GM12878 (cell line): ENCODE measurements around the gene TMEM135. TPM values are rescaled to one million over a fixed set of nuclear protein-coding genes. Genes with fewer than 3 reads are reported as not detected.
A peak's percentile ranks its signal among the peaks of the same experiment; 100 is the strongest.

Source experiments
- ATAC-seq: fragments of 200-7000 bp; cut with Tn5 transposase; 3 replicates; pipeline ENCODE4 v1.9.1; 2020; ENCODE audit warnings: mild to moderate bottlenecking, moderate library complexity
- BruUV-seq: library from RNA; stranded (reverse); fragments of 400-500 nt; replicated peaks from 2 replicates; lab custom pipeline; 2021; lab: Mats Ljungman, UMichigan
- CTCF ChIA-PET: fragments of 300-600 bp; sonication (Branson Sonifier 250); formaldehyde crosslinking; extraction: SDS; loops from one replicate; lab custom pipeline; 2021; ENCODE audit warnings: inconsistent platforms; lab: Yijun Ruan, JAX
- POLR2A ChIA-PET: fragments of 350-600 bp; formaldehyde crosslinking; extraction: SDS; loops from one replicate; lab custom pipeline; 2021; ENCODE audit warnings: inconsistent platforms; lab: Charles Lee
- RAD21 ChIA-PET: fragments of 300-600 bp; sonication (Branson Sonifier 250); formaldehyde crosslinking; loops from one replicate; lab custom pipeline; 2023; ENCODE audit warnings: antibody characterized with exemption; ENCODE audit not compliant: unreplicated experiment; lab: Charles Lee
- SMC1A ChIA-PET: fragments of 300-600 bp; sonication (Branson Sonifier 250); formaldehyde crosslinking; loops from one replicate; lab custom pipeline; 2023; ENCODE audit not compliant: unreplicated experiment, uncharacterized antibody; lab: Charles Lee
- DNase-seq: peaks from one replicate; pipeline ENCODE4 v3.0.0-alpha.2; 2011; ENCODE audit warnings: low read depth, low spot score
- FAIRE-seq: peaks from 3 replicates; lab custom pipeline; 2011; peaks lifted over from hg19 to GRCh38; lab: Jason Lieb, UNC
- H2AFZ ChIP-seq: 2 replicates; pipeline ENCODE4 v1.6.0; 2011; ENCODE audit warnings: low read depth, low read length, control low read depth; ENCODE audit not compliant: control insufficient read depth
- H3K27ac ChIP-seq: 2 replicates; pipeline ENCODE4 v1.5.1; 2011; ENCODE audit warnings: control low read depth; ENCODE audit not compliant: control insufficient read depth, insufficient read depth
- H3K27me3 ChIP-seq, 2 experiments: replicated peaks in 1 of 2; 2 replicates each; pipeline versions ENCODE4 v1.6.0 to v1.6.1; 2011; ENCODE audit warnings: low read length in 1 of 2; ENCODE audit not compliant: control insufficient read depth in 2 of 2, insufficient read depth in 2 of 2
- H3K36me3 ChIP-seq, 2 experiments: 2 replicates each; pipeline ENCODE4 v1.5.1; 2011; ENCODE audit warnings: low read length in 1 of 2; ENCODE audit not compliant: control insufficient read depth in 2 of 2, insufficient read depth in 2 of 2
- H3K4me1 ChIP-seq: 2 replicates; pipeline ENCODE4 v1.6.1; 2011; ENCODE audit warnings: mild to moderate bottlenecking, low read length, moderate library complexity, mixed read lengths; ENCODE audit not compliant: control insufficient read depth, insufficient read depth
- H3K4me2 ChIP-seq: 2 replicates; pipeline ENCODE4 v1.6.0; 2011; ENCODE audit warnings: control low read depth; ENCODE audit not compliant: control insufficient read depth, insufficient read depth
- H3K4me3 ChIP-seq: fragments of 200-600 bp; sonication (generic); 2 replicates; pipeline ENCODE4 v1.5.1; 2016
- H3K79me2 ChIP-seq: 2 replicates; pipeline ENCODE4 v1.6.0; 2011; ENCODE audit warnings: low read length; ENCODE audit not compliant: control insufficient read depth, insufficient read depth
- H3K9ac ChIP-seq: 2 replicates; pipeline ENCODE4 v1.8.0; 2011; ENCODE audit warnings: low read length, control low read depth, mixed read lengths; ENCODE audit not compliant: control insufficient read depth, insufficient read depth
- H3K9me3 ChIP-seq: replicated peaks from 3 replicates; pipeline ENCODE4 v1.5.1; 2011; ENCODE audit warnings: mild to moderate bottlenecking, low read length; ENCODE audit not compliant: control insufficient read depth, insufficient read depth
- H4K20me1 ChIP-seq: 2 replicates; pipeline ENCODE4 v1.6.0; 2011; ENCODE audit not compliant: control insufficient read depth, insufficient read depth
- BMI1 ChIP-seq: fragments of 450-650 bp; IDR thresholded peaks from 2 replicates; pipeline ENCODE4 v1.6.1; 2016; ENCODE audit warnings: mild to moderate bottlenecking, moderate library complexity, borderline replicate concordance
- CEBPB ChIP-seq, 2 experiments: fragments of 150-350 bp in 1 of 2; IDR thresholded peaks; 2 replicates each; pipeline ENCODE4 v1.6.1; 2012 to 2014; ENCODE audit warnings: low read depth in 2 of 2, low read length in 2 of 2, borderline replicate concordance in 1 of 2, inconsistent platforms in 1 of 2
- CREB1 ChIP-seq: IDR thresholded peaks from 2 replicates; pipeline ENCODE4 v1.6.1; 2012; ENCODE audit warnings: low read depth, mild to moderate bottlenecking, inconsistent platforms
- HCFC1 ChIP-seq: fragments of 150-350 bp; IDR thresholded peaks from 2 replicates; pipeline ENCODE4 v1.6.1; 2014; ENCODE audit warnings: low read length
- IRF4 ChIP-seq: IDR thresholded peaks from 2 replicates; pipeline ENCODE4 v1.6.1; 2011; ENCODE audit warnings: low read depth, low read length
- MXI1 ChIP-seq: fragments of 150-350 bp; IDR thresholded peaks from 2 replicates; pipeline ENCODE4 v1.6.1; 2011; ENCODE audit warnings: low read depth, mild to moderate bottlenecking, inconsistent platforms, low read length, improper control_type of control experiment
- MYB ChIP-seq: fragments of 150-350 bp; IDR thresholded peaks from 2 replicates; pipeline ENCODE4 v1.6.1; 2014; ENCODE audit warnings: mild to moderate bottlenecking, low read depth, low read length, borderline replicate concordance
- NFXL1 ChIP-seq: fragments of 450-650 bp; IDR thresholded peaks from 2 replicates; pipeline ENCODE4 v1.6.1; 2017; ENCODE audit warnings: antibody characterized with exemption, mild to moderate bottlenecking, borderline replicate concordance
- NFYA ChIP-seq: IDR thresholded peaks from 2 replicates; pipeline ENCODE4 v1.6.1; 2011; ENCODE audit warnings: low read depth, mild to moderate bottlenecking, low read length, improper control_type of control experiment, borderline replicate concordance
- SMAD5 ChIP-seq: IDR thresholded peaks from 2 replicates; pipeline ENCODE4 v1.6.1; 2016; ENCODE audit warnings: antibody characterized with exemption, low read depth
- SPI1 ChIP-seq: IDR thresholded peaks from 2 replicates; pipeline ENCODE4 v1.6.1; 2011; ENCODE audit warnings: low read depth, mild to moderate bottlenecking, low read length, moderate library complexity, borderline replicate concordance; ENCODE audit not compliant: insufficient read depth
- STAT1 ChIP-seq: fragments of 450-650 bp; conservative IDR thresholded peaks from 2 replicates; pipeline ENCODE4 v1.6.1; 2014; ENCODE audit warnings: antibody characterized with exemption, mild to moderate bottlenecking
- TAF1 ChIP-seq: IDR thresholded peaks from 2 replicates; pipeline ENCODE4 v1.6.1; 2011; ENCODE audit warnings: mild to moderate bottlenecking, low read depth, low read length, borderline replicate concordance
- ZNF217 ChIP-seq: fragments of 450-650 bp; IDR thresholded peaks from 2 replicates; pipeline ENCODE4 v1.6.1; 2017; ENCODE audit warnings: antibody characterized with exemption, mild to moderate bottlenecking
- ZNF384 ChIP-seq: IDR thresholded peaks from 2 replicates; pipeline ENCODE4 v1.6.1; 2012; ENCODE audit warnings: low read depth, mild to moderate bottlenecking, low read length, improper control_type of control experiment, borderline replicate concordance
- ZNF592 ChIP-seq: fragments of 450-650 bp; IDR thresholded peaks from 2 replicates; pipeline ENCODE4 v1.6.1; 2017; ENCODE audit warnings: mild to moderate bottlenecking, moderate library complexity
- ZZZ3 ChIP-seq: IDR thresholded peaks from 2 replicates; pipeline ENCODE4 v1.6.1; 2011; ENCODE audit warnings: low read depth; ENCODE audit not compliant: control insufficient read depth, insufficient read length
- WGBS: methylation state at CpG from one replicate; pipeline ENCODE4 v1.1.6; 2016; ENCODE audit warnings: low lambda C conversion rate; ENCODE audit not compliant: insufficient replicate concordance, insufficient coverage; ENCODE audit errors: missing lambda C conversion rate; 5-methylcytosine and 5-hydroxymethylcytosine counted together
- in situ Hi-C: fragments of 300-500 bp; cut with MboI; formaldehyde crosslinking; loops from 9 replicates; pipeline ENCODE4 v1.14.3; 2018; ENCODE audit warnings: mixed read lengths
- intact Hi-C: fragments of 100-400 bp; cut with micrococcal nuclease; formaldehyde crosslinking; loops from one replicate; pipeline ENCODE4 v1.14.2; 2022; ENCODE audit not compliant: unreplicated experiment
- polyA plus RNA-seq, 11 experiments: library from polyadenylated mRNA; depleted of rRNA in 4 of 11; unstranded in 6 of 11; stranded (reverse) in 5 of 11; fragments of >200 nt; fragmentation: Nextera tagmentation in 4 of 11; fragmentation: Illumina TruSeq in 1 of 11; extraction: Ambion mirVana in 4 of 11; extraction: Trizol in 1 of 11; gene quantifications; 1 replicate in 1 of 11; 2 replicates in 10 of 11; pipeline versions ENCODE4 v1.2.1 to v1.2.3, GENCODE V29; 2011 to 2016; ENCODE audit warnings: inconsistent platforms in 2 of 11, missing spikeins in 2 of 11, low read depth in 1 of 11
- total RNA-seq, 4 experiments: library from RNA; depleted of rRNA in 3 of 4; stranded (reverse); fragments of >200 nt in 3 of 4; fragmentation: Illumina TruSeq in 1 of 4; extraction: Trizol in 1 of 4; gene quantifications; 2 replicates each; pipeline versions ENCODE4 v1.2.1 to v1.2.3, GENCODE V29; 2013 to 2021
- TF ChIP-seq, protein P1 (sequence below): IDR thresholded peaks from 2 replicates; pipeline ENCODE4 v1.6.1; 2012; ENCODE audit warnings: low read length, inconsistent platforms

Gene TMEM135
- total and polyA plus RNA-seq, 10 of the 15 experiments (the other 5 are each of a cell fraction or from before 2014, with no cell fraction given): 7.2 to 117 (median 12.9) TPM

DNA sequence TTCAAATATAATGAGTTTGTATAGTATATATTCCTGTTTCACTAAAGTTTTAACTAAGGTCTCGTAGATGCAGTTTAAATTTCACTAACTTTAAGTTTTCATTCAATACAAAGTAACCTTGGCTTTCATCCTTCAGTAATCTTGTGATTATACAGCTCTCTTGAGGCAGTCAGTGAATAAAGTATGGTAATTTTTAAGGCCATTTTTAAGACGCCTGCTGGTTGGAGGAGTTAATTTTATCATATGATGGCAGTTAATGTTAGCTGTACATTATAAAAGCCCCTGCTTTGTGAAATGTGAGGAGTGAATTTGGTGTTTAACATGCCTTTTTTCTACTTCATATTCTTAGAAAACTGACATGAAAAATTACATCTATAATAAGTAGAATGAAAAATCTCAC lies 163.6 kb downstream of the TMEM135 start (continued):
- TF ChIP-seq ZNF592: no peak
- no peak for TF ChIP-seq NFYA

DNA sequence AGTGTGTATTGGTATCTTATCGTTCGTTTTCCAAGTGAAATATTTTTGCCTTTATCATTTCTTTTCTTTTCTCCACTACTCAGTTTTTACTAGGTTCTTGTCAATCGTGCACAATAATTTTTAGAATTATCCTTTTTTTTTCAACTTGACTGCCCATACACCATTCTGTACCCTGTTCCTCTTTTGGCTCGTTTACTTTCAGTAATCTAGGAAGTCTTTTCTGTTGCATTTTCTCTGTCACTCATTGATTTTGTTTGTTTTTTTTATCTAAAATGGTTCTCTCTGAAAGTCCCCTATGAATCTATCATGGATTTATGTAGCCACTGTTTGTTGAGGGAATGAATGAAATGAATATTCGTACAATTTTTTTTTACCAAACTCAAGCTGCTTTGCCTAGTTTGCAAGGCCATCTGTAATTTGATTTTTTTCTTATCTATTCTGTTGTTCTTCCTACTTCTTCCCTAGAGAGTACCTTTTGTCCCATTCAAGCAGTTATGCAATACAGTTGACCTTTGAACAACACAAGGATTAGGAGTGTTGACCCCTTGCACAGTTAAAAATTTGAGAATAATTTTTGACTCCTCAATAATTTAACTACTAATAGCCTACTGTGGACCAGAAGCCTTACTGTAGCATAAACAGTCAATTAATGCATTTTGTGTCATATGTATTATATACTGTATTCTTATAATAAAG lies 166.3 kb downstream of the TMEM135 start:
- Histone ChIP-seq H3K4me1 (no peaks in the 10 kb centered on the region), H3K36me3 (no peaks in the 10 kb centered on the region), H3K9ac (no peak overlapping the region), H3K27ac (no peak overlapping the region), H2AFZ (no peak overlapping the region), H4K20me1 (no peaks in the 10 kb centered on the region), H3K27me3 (no peaks in the 10 kb centered on the region), H3K9me3 (no peaks in the 10 kb centered on the region; the same call in 2 of the 3 replicates), H3K4me2 (no peak overlapping the region), H3K79me2 (no peaks in the 10 kb centered on the region), H3K4me3 (no peak overlapping the region)
- FAIRE-seq (no peak), DNase-seq (no peak), ATAC-seq (peak; percentile 62)
- 67% methylated on average over 5 of the region's 5 CpGs for WGBS
- POLR2A ChIA-PET: no interaction called here
- SMC1A ChIA-PET: interaction anchor here (0.6 to 1.0 kb wide), 3 partner anchors 9 to 127 kb away, joined by 3 read pairs; no protein-coding TSS in a partner anchor
- no TSS peak for BruUV-seq
- in situ Hi-C loops (no loop called here), intact Hi-C loops (no loop called here)
- CTCF ChIA-PET: no interaction called here
- RAD21 ChIA-PET: no interaction called here
- TF ChIP-seq BMI1: no peak
- no peak for TF ChIP-seq TAF1
- no peak for TF ChIP-seq STAT1
- TF ChIP-seq MXI1: no peak
- no peak for TF ChIP-seq NFXL1
- no peak for TF ChIP-seq HCFC1
- TF ChIP-seq ZNF384: 0 out of 2 replicates have a peak, but pooled peaks have one; percentile 14
- TF ChIP-seq ZZZ3: no peak
- no peak for TF ChIP-seq IRF4
- no peak for TF ChIP-seq SMAD5
- TF ChIP-seq SPI1: peak; percentile 74; the same call in 1 of the 2 replicates
- no peak for TF ChIP-seq CREB1
- no peak for TF ChIP-seq CEBPB (IDR thresholded peaks at IDR 0.05; ENCODE audit: borderline replicate concordance in 1 of 2, low read depth in 2 of 2, low read length in 2 of 2)
- no peak for TF ChIP-seq ZNF217
- no peak for TF ChIP-seq MYB
- TF ChIP-seq, protein P1, sequence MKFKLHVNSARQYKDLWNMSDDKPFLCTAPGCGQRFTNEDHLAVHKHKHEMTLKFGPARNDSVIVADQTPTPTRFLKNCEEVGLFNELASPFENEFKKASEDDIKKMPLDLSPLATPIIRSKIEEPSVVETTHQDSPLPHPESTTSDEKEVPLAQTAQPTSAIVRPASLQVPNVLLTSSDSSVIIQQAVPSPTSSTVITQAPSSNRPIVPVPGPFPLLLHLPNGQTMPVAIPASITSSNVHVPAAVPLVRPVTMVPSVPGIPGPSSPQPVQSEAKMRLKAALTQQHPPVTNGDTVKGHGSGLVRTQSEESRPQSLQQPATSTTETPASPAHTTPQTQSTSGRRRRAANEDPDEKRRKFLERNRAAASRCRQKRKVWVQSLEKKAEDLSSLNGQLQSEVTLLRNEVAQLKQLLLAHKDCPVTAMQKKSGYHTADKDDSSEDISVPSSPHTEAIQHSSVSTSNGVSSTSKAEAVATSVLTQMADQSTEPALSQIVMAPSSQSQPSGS: no peak
